ENCODE data around the gene TBC1D2. TPM values are rescaled to one million over a fixed set of nuclear protein-coding genes. Genes with fewer than 3 reads are reported as not detected.

Gene TBC1D2
- 0.93 TPM for polyA plus RNA-seq (2013, experiment 1 of 2)
- 0.93 TPM for polyA plus RNA-seq (2013, experiment 2 of 2)

- peaks cover 0 to 32% (median 13%) of the 10 kb centered on the region in 3 experiments for H3K27me3 ChIP-seq (ENCODE audit: control insufficient read depth in 3 of 3, insufficient read depth in 3 of 3, low read depth in 1 of 3, low read length in 3 of 3)
- H3K36me3 ChIP-seq (replicated peaks in 1 of 2; ENCODE audit: control insufficient read depth in 2 of 2, insufficient read depth in 2 of 2, low read length in 2 of 2), result no peaks in the 10 kb centered on the region
- peak within 1 kb of the TSS; percentile 93 for H2BK5ac ChIP-seq (ENCODE audit: low read length)
- H3K79me1 ChIP-seq (ENCODE audit: low read depth, low read length), result no peaks in the 10 kb centered on the region
- H3K4me3 ChIP-seq (ENCODE audit: low read length in 2 of 2), result peak within 1 kb of the TSS; percentile 84
- H3K18ac ChIP-seq (ENCODE audit: low read length), result peak within 1 kb of the TSS; percentile 81
- peak within 1 kb of the TSS; percentile 78 for H3K4me2 ChIP-seq (ENCODE audit: insufficient read depth, low read length, poor library complexity, severe bottlenecking)
- H3K9me3 ChIP-seq (replicated peaks in 1 of 2; ENCODE audit: control insufficient read depth in 2 of 2, insufficient read depth in 1 of 2, low read depth in 1 of 2, low read length in 2 of 2), result no peaks in the 10 kb centered on the region
- no peak within 1 kb of the TSS for H2BK15ac ChIP-seq (ENCODE audit: low read length)
- H3K4ac ChIP-seq (ENCODE audit: low read length), result no peak within 1 kb of the TSS
- H3K4me1 ChIP-seq (ENCODE audit: control insufficient read depth in 2 of 2, insufficient read depth in 1 of 2, low read depth in 1 of 2, low read length in 2 of 2), result peaks cover 6 to 12% of the 10 kb centered on the region in 2 donors
- no peak within 1 kb of the TSS for H4K8ac ChIP-seq (ENCODE audit: low read depth, low read length)
- peak within 1 kb of the TSS; percentile 73 for H3K9ac ChIP-seq (ENCODE audit: low read depth, low read length, poor library complexity)
- H3K27ac ChIP-seq (replicated peaks; ENCODE audit: low read length), result peak within 1 kb of the TSS; percentile 85
- H2AK5ac ChIP-seq (ENCODE audit: low read depth, low read length), result no peak within 1 kb of the TSS
- no peak within 1 kb of the TSS for H2BK12ac ChIP-seq (ENCODE audit: low read length)
- H2BK120ac ChIP-seq (ENCODE audit: low read depth, low read length), result no peak within 1 kb of the TSS
- no CpG with 5 or more reads among the region's 64 CpGs for WGBS, 2 donors (ENCODE audit: extremely low coverage in 2 of 2, insufficient read length in 2 of 2, insufficient replicate concordance in 1 of 2)
- H3K23ac ChIP-seq (ENCODE audit: low read depth, low read length, poor library complexity), result peak within 1 kb of the TSS; percentile 62
- DNase-seq (ENCODE audit: low spot score), result peak; percentile 95
- no peak within 1 kb of the TSS for H4K91ac ChIP-seq (ENCODE audit: low read depth, low read length, poor library complexity)
- H3K14ac ChIP-seq (ENCODE audit: low read length), result no peak within 1 kb of the TSS
- H2AFZ ChIP-seq (ENCODE audit: low read length), result peak within 1 kb of the TSS; percentile 99
Measured at GRCh38 chr9:98255578-98256296, at the start of gene TBC1D2. Gene TBC1D2 (minus strand): TSS chr9:98255649. CDS start chr9:98255541, 108 bp downstream.

- no CpG with 5 or more reads among the region's 4 CpGs for WGBS, 2 donors (ENCODE audit: extremely low coverage in 2 of 2, insufficient read length in 2 of 2, insufficient replicate concordance in 1 of 2)
- Histone ChIP-seq H3K9ac (ENCODE audit: low read depth, low read length, poor library complexity) (no peak overlapping the region), H3K4me1 (ENCODE audit: control insufficient read depth in 2 of 2, insufficient read depth in 1 of 2, low read depth in 1 of 2, low read length in 2 of 2) (peaks cover 0 to 9% of the 10 kb centered on the region in 2 donors), H2BK15ac (ENCODE audit: low read length) (no peak overlapping the region), H3K79me1 (ENCODE audit: low read depth, low read length) (no peaks in the 10 kb centered on the region), H3K18ac (ENCODE audit: low read length) (peak overlapping the region; percentile 15), H2AFZ (ENCODE audit: low read length) (no peak overlapping the region), H3K14ac (ENCODE audit: low read length) (no peak overlapping the region), H4K91ac (ENCODE audit: low read depth, low read length, poor library complexity) (no peak overlapping the region), H3K27ac (replicated peaks; ENCODE audit: low read length) (no peak overlapping the region), H3K4me2 (ENCODE audit: insufficient read depth, low read length, poor library complexity, severe bottlenecking) (no peak overlapping the region), H2BK12ac (ENCODE audit: low read length) (no peak overlapping the region), H3K36me3 (replicated peaks in 1 of 2; ENCODE audit: control insufficient read depth in 2 of 2, insufficient read depth in 2 of 2, low read length in 2 of 2) (no peaks in the 10 kb centered on the region), H2BK120ac (ENCODE audit: low read depth, low read length) (no peak overlapping the region), H3K4me3 (ENCODE audit: low read length in 2 of 2) (no peak overlapping the region), H3K4ac (ENCODE audit: low read length) (no peak overlapping the region), H2BK5ac (ENCODE audit: low read length) (no peak overlapping the region), H4K8ac (ENCODE audit: low read depth, low read length) (no peak overlapping the region), H2AK5ac (ENCODE audit: low read depth, low read length) (no peak overlapping the region), H3K27me3 (ENCODE audit: control insufficient read depth in 3 of 3, insufficient read depth in 3 of 3, low read depth in 1 of 3, low read length in 3 of 3) (peaks cover 0 to 10% (median 0%) of the 10 kb centered on the region in 3 experiments), H3K23ac (ENCODE audit: low read depth, low read length, poor library complexity) (no peak overlapping the region), H3K9me3 (replicated peaks in 1 of 2; ENCODE audit: control insufficient read depth in 2 of 2, insufficient read depth in 1 of 2, low read depth in 1 of 2, low read length in 2 of 2) (no peaks in the 10 kb centered on the region)
- DNase-seq (ENCODE audit: low spot score), result no peak
Measured at GRCh38 chr9:98304381-98304780, 48.9 kb upstream of the TBC1D2 start.

GRCh38 chr9:98303633-98304125 is 48.2 kb upstream of the TBC1D2 start:
- no peak overlapping the region for H3K4me3 ChIP-seq (ENCODE audit: low read length in 2 of 2)
- H2BK15ac ChIP-seq (ENCODE audit: low read length), result peak overlapping the region; percentile 29
- no peak overlapping the region for H2BK12ac ChIP-seq (ENCODE audit: low read length)
- H2AFZ ChIP-seq (ENCODE audit: low read length), result no peak overlapping the region
- DNase-seq (ENCODE audit: low spot score), result no peak
- no peak overlapping the region for H4K8ac ChIP-seq (ENCODE audit: low read depth, low read length)
- WGBS, 2 donors (ENCODE audit: extremely low coverage in 2 of 2, insufficient read length in 2 of 2, insufficient replicate concordance in 1 of 2), result no CpG with 5 or more reads among the region's 8 CpGs
- no peak overlapping the region for H2BK5ac ChIP-seq (ENCODE audit: low read length)
- H3K4me1 ChIP-seq (ENCODE audit: control insufficient read depth in 2 of 2, insufficient read depth in 1 of 2, low read depth in 1 of 2, low read length in 2 of 2), result peaks cover 0 to 9% of the 10 kb centered on the region in 2 donors
- peak overlapping the region; percentile 60 for H3K18ac ChIP-seq (ENCODE audit: low read length)
- H2AK5ac ChIP-seq (ENCODE audit: low read depth, low read length), result peak overlapping the region; percentile 42
- peaks cover 0 to 10% (median 0%) of the 10 kb centered on the region in 3 experiments for H3K27me3 ChIP-seq (ENCODE audit: control insufficient read depth in 3 of 3, insufficient read depth in 3 of 3, low read depth in 1 of 3, low read length in 3 of 3)
- H3K4me2 ChIP-seq (ENCODE audit: insufficient read depth, low read length, poor library complexity, severe bottlenecking), result no peak overlapping the region
- no peak overlapping the region for H3K4ac ChIP-seq (ENCODE audit: low read length)
- H3K14ac ChIP-seq (ENCODE audit: low read length), result no peak overlapping the region
- H2BK120ac ChIP-seq (ENCODE audit: low read depth, low read length), result no peak overlapping the region
- no peaks in the 10 kb centered on the region for H3K9me3 ChIP-seq (replicated peaks in 1 of 2; ENCODE audit: control insufficient read depth in 2 of 2, insufficient read depth in 1 of 2, low read depth in 1 of 2, low read length in 2 of 2)
- H3K79me1 ChIP-seq (ENCODE audit: low read depth, low read length), result no peaks in the 10 kb centered on the region
- H3K27ac ChIP-seq (replicated peaks; ENCODE audit: low read length), result no peak overlapping the region
- no peak overlapping the region for H4K91ac ChIP-seq (ENCODE audit: low read depth, low read length, poor library complexity)
- H3K36me3 ChIP-seq (replicated peaks in 1 of 2; ENCODE audit: control insufficient read depth in 2 of 2, insufficient read depth in 2 of 2, low read length in 2 of 2), result no peaks in the 10 kb centered on the region
- H3K9ac ChIP-seq (ENCODE audit: low read depth, low read length, poor library complexity), result no peak overlapping the region
- no peak overlapping the region for H3K23ac ChIP-seq (ENCODE audit: low read depth, low read length, poor library complexity)

- H2BK5ac ChIP-seq (ENCODE audit: low read length), result no peak overlapping the region
- peaks cover 0 to 10% (median 0%) of the 10 kb centered on the region in 3 experiments for H3K27me3 ChIP-seq (ENCODE audit: control insufficient read depth in 3 of 3, insufficient read depth in 3 of 3, low read depth in 1 of 3, low read length in 3 of 3)
- H3K79me1 ChIP-seq (ENCODE audit: low read depth, low read length), result no peaks in the 10 kb centered on the region
- H3K9ac ChIP-seq (ENCODE audit: low read depth, low read length, poor library complexity), result no peak overlapping the region
- H2BK120ac ChIP-seq (ENCODE audit: low read depth, low read length), result no peak overlapping the region
- H4K91ac ChIP-seq (ENCODE audit: low read depth, low read length, poor library complexity), result no peak overlapping the region
- H3K27ac ChIP-seq (replicated peaks; ENCODE audit: low read length), result no peak overlapping the region
- H3K23ac ChIP-seq (ENCODE audit: low read depth, low read length, poor library complexity), result no peak overlapping the region
- H3K14ac ChIP-seq (ENCODE audit: low read length), result no peak overlapping the region
- no peak overlapping the region for H4K8ac ChIP-seq (ENCODE audit: low read depth, low read length)
- H2AK5ac ChIP-seq (ENCODE audit: low read depth, low read length), result peak overlapping the region; percentile 42
- H3K9me3 ChIP-seq (replicated peaks in 1 of 2; ENCODE audit: control insufficient read depth in 2 of 2, insufficient read depth in 1 of 2, low read depth in 1 of 2, low read length in 2 of 2), result no peaks in the 10 kb centered on the region
- peak overlapping the region; percentile 60 for H3K18ac ChIP-seq (ENCODE audit: low read length)
- no peak overlapping the region for H2BK12ac ChIP-seq (ENCODE audit: low read length)
- no peak overlapping the region for H2AFZ ChIP-seq (ENCODE audit: low read length)
- H2BK15ac ChIP-seq (ENCODE audit: low read length), result peak overlapping the region; percentile 29
- no peak overlapping the region for H3K4me3 ChIP-seq (ENCODE audit: low read length in 2 of 2)
- H3K4me2 ChIP-seq (ENCODE audit: insufficient read depth, low read length, poor library complexity, severe bottlenecking), result no peak overlapping the region
- no peaks in the 10 kb centered on the region for H3K36me3 ChIP-seq (replicated peaks in 1 of 2; ENCODE audit: control insufficient read depth in 2 of 2, insufficient read depth in 2 of 2, low read length in 2 of 2)
- peaks cover 0 to 9% of the 10 kb centered on the region in 2 donors for H3K4me1 ChIP-seq (ENCODE audit: control insufficient read depth in 2 of 2, insufficient read depth in 1 of 2, low read depth in 1 of 2, low read length in 2 of 2)
- no peak for DNase-seq (ENCODE audit: low spot score)
- no peak overlapping the region for H3K4ac ChIP-seq (ENCODE audit: low read length)
- no CpG with 5 or more reads among the region's 13 CpGs for WGBS, 2 donors (ENCODE audit: extremely low coverage in 2 of 2, insufficient read length in 2 of 2, insufficient replicate concordance in 1 of 2)
Measured at GRCh38 chr9:98302938-98303632, 47.6 kb upstream of the TBC1D2 start.
